GM19467 (cell line): ENCODE data around the gene OPRM1.
"Not testable (repeated sequence)": the region's sequence is repeated elsewhere in the genome, so short reads cannot be mapped to it uniquely, and the experiment has no call there.

ENCODE experiments used
- ATAC-seq: cut with Tn5 transposase; IDR thresholded peaks from one replicate; pipeline ENCODE4 v1.9.1; 2021; ENCODE audit warnings: mild to moderate bottlenecking, moderate library complexity; ENCODE audit not compliant: unreplicated experiment

OPRM1 gene

DNA sequence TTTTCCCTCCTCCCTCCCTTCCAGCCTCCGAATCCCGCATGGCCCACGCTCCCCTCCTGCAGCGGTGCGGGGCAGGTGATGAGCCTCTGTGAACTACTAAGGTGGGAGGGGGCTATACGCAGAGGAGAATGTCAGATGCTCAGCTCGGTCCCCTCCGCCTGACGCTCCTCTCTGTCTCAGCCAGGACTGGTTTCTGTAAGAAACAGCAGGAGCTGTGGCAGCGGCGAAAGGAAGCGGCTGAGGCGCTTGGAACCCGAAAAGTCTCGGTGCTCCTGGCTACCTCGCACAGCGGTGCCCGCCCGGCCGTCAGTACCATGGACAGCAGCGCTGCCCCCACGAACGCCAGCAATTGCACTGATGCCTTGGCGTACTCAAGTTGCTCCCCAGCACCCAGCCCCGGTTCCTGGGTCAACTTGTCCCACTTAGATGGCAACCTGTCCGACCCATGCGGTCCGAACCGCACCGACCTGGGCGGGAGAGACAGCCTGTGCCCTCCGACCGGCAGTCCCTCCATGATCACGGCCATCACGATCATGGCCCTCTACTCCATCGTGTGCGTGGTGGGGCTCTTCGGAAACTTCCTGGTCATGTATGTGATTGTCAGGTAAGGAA, at the start of gene OPRM1:
Gene OPRM1, plus strand, starts transcription at position 10 of the 612 bp plus-strand sequence. Its CDS starts 305 bp downstream, at position 315.
- no peak for ATAC-seq

DNA sequence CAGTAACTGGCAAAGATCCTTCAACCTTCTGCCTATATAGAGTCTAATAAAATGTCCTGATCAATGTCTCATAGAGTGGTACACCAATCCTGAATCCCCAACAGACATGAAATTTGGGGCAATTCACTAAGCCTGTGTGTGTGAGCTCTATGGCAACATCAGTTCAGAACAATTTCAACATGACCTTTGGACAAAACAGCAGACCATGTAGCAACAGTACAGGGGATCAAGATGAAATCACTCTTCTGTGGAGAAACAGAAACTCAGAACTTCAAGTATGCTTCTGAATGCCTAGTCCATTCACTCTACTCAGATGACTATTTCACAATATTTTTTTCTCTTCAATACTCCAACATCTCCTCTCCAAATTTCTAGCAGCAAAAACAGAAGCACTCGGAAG, 49.1 kb upstream of the OPRM1 start:
- no peak for ATAC-seq

DNA sequence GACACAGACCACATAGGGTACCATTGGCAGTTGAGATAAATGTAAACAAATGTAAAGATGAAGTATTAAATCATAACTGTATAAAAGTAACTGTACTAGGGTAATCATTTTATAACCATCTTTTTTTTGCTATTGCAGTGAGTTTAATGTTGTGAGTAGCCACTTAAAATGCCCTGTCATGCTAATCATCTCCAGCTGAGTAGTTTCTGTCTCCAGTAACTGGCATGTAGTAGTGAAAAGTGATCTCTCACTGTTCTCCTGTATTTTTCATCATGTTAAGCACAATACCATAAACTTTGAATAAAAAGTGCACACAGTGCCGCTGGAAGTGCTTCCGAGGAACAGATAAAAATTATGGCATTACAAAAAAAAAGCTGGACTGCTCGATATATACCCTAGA, 45.0 kb upstream of the OPRM1 start:
- no peak for ATAC-seq

DNA sequence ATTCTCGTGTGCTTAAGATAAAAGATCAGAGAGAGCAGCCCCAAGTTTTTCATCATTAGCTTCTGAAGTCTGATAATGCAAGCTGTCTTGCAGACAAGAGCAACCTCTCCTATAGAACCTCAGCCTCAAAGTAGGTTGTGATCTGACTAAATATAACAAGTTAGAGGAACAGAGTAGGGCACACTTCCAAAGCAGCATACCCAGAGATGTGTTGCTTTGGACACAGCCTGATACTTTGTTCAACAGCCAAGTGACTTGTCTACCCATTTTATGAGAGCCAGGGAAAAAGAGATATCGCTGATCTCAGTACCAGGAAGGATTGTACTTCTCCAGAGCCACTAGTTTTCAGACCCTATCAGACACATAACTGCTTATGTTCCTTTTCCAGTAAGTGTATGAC, 44.2 kb upstream of the OPRM1 start:
- no peak for ATAC-seq

DNA sequence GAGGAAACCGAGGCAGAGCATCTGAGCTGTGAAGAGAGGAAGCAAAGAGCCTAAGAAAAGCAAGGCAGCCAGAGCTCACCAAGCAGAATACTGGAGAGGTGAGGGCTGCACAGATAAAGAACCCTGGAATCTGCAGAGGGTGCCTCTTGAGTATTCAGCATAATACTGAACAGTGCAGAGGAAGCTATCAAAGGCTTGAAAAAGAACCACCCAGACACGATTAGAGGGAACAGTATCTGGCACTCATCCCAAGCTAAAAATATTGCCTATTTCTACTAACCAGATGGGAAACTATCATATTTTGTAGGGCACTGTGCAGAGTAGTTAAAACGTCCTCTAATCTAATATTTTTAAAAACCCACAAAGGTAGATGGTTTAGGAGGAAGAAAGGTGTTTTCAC, 41.8 kb upstream of the OPRM1 start:
- ATAC-seq, result no peak

DNA sequence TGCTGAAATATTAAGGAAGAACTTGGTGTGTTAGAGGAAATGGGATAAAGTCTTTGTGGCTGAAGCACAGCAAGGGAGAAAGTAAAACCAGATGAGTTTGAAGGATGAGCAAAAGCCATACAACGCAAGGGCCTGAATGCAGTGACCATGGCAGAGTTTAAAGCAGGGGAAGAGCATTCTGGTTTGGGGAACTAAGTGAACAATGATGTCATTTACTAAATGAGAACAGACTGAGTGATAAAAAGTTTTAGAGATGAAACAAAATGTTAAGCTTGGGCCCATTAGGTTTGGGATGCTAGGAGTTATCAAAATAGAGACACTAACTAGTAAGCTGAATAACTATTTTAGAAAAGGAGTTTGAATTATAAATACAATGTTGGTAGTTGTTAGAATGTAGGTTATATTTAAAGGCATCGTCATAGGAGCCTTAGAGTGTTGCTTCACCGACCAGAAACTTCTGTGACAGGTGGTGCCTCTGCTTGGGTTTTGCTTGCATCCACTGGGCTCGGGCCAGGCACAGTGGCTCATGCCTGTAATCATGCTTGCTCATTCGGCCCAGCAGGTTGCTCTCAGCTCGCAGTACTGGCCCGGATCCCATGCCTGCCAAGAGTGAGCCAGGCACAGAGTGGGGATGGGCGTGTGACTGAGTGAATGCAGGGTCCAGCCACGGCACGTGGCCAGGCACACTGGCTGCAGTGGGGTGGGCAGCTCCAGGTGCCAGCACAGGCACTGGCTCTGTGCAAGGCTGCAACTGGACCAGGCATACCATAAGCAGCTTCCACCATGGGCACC, 37.4 kb upstream of the OPRM1 start:
- no peak for ATAC-seq

DNA sequence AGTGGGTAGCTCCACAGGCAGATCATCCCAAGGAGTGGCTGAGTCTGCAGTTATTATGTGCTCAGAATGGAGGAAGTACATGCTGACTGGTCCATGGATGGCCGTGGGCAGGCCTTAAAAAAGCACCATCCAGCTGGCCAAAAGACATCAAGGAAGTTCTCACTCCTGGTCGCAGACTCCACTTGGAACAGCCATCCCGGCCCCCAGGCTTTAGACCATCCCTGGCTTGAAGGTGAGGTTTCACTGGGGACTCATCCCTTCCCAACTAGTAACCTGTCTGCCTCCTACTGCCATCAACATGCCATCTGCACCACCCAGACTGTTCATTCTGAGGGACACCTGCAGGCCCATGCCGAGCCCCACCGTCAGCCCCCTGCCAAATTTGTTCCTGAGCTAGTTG, 36.1 kb upstream of the OPRM1 start:
- ATAC-seq, result no peak

DNA sequence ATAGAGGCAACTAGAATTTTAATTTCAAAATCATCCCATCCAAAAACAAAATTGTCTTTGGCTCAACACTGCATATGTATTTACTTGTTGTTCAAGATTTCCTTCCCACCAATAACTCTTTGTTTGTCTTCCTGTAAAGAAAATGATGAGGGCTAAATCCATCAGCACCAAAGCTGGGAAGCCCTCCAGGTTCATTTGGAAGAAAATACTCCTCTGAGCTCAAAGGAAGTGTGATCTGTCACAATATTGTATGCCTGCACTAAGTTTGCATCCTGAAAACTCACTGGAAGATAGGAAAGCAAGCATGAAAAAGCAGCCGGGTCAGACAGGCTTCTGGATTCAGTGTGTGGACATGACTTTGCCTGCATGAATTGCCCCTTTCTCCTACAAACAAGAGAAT, 28.7 kb upstream of the OPRM1 start:
- no peak for ATAC-seq

DNA sequence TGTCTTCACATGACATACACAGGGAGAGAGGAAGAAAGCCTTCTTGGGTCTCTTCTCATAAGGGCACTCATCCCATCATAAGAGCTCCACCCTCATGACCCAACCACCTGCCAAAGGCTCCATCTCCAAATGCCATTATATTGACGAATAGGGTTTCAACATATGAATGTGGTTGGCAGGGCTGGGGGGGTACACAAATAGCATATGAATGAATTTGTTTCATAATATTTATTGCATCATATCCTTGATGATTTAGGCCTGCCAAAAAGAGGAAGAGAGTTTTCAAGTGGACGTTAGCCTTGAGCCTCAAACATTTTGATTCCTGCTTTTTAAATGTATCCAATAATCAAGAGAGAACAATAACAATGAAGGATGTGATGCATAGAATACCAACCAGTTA, 26.2 kb upstream of the OPRM1 start:
- ATAC-seq, result no peak

DNA sequence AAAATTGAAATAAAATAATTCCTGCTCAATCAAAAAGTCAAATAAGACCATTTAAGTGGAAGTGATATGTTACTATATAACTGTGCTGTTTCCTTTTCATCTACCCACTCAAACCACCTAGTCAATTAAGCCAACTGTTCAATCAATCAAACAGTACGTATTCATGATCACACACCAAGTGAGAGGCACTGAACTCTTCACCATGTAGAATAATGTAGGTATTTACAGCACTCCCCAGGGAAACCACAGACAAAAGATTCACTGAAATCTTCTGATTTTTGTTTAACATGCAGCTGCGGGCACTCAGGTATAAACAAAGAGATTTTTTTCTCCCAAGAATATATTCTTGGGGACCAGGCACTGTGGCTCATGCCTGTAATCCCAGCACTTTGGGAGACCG, 21.3 kb upstream of the OPRM1 start:
- no peak for ATAC-seq

DNA sequence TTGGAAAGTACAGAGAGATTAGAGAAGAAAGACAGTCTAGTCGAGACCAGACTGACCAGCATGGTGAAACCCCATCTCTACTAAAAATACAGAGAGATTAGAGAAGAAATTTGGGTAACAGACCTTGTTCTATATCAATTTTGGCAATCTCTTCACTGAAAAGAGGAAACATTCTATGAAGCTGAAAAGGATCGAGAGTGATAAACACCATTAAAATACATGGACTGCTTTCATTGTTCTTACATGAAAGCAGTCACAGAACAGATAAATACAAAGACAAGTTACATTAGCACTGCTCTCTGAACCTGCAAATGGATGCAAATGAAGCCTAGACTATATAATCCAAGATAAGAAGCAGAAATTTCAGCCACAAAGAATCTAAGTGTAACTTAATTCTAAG, 8.4 kb upstream of the OPRM1 start:
- ATAC-seq, result no peak

DNA sequence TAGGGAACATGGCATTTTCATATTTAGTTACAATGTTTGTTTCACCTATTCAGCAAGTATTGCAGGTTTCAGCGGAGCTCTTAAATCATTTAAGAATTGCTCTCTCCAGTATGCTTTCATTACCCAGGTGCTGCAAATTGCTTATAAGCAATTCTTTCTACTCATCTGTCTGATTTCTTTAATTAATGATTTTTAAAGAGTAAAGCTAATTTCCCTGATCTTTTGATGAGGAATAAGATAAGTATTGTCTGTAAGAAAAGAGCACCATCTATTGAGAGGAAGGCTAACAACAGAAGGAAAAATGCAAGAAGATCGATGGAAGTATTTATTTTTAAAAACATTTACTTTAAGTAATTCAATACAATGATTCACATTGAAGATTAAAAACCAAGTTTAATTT, 2.0 kb downstream of the OPRM1 start:
- no peak for ATAC-seq

DNA sequence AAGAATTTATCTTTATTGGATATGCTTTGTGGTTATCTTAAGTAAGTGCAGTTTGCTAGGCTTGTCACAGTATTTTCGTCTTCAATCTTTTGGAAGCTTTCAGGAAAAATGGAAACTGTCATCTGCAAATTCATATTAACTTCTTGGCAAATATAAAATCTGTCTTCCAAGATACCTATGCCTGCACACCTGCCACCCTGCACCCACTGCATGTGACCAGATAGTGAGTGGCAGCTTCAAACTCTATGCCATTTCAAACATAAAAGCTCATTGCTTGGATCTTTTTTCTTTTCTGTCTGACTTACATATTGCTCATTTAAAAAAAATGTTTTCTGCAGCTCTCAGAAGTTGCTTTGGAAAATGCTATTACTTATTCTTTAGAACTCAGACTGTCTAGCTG, 14.1 kb downstream of the OPRM1 start:
- no peak for ATAC-seq

DNA sequence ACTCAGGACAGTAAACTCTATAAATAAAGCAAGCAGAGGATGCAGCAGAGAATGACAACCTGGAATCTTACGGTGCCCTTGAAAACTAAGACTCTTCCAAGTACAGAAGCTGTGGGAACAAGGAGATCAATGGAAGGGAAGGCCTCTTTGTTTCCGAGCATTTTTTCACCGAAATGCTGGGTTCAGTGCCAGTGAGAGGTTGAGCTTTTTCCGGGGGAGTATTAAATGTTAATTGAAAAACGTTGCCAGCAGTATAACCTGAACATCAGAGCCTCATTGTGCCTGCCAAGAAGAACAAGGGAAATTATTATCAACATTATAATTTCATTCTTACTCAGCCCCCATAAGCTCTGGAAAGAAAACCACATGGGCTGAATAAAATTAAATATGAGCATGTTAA, 17.5 kb downstream of the OPRM1 start:
- no peak for ATAC-seq

DNA sequence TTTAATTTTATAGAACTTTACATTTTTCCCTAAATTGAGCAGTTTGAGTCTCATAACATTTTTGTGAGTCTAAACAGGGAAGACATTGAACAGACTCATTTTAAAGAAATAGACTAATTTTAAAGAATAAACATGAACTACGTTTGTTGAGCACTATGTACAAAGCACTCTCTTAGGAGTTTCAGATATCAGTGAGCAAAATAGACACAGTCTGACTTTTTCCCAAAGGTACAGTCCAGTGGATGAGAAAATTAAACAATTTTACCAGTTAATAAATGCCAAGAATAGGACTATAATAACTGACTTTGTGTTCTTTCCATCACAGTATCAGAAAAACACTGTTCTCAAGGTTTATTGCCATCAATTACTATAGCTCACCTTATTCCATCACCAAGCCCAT, 18.1 kb downstream of the OPRM1 start:
- ATAC-seq, result no peak

DNA sequence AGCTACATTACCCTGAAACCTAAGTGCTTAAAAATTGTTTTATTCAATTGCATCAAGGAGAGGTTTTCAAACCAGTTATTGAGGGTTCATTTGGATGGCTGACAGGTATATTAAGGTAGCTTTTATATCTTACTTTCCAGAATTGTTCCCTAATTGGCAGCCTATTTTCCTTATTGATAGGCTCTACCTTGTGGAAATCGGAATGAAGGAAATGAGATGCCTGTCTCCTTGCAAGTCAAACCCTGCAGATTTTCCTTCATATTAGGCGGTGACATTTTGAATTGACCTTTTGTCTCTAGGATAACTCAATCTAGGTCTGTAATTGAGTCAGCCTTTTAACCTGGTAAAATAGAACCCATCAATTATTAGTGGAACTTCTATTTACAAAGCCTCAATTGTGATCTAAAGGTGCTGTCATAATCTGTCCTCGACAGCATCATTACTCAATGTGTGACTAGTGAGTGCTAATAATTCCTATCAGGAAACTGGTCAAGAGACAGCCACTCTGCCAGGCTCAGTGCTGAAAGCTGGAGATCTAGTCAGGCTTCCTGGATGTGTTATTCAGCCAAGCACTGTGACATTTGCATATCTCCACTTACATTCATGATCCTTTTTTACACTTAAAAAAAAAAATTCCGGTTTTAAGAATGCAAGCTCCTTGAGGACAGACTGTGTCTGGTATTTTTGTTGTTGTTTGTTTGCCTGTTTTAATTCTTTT, 20.1 kb downstream of the OPRM1 start:
- ATAC-seq, result no peak

DNA sequence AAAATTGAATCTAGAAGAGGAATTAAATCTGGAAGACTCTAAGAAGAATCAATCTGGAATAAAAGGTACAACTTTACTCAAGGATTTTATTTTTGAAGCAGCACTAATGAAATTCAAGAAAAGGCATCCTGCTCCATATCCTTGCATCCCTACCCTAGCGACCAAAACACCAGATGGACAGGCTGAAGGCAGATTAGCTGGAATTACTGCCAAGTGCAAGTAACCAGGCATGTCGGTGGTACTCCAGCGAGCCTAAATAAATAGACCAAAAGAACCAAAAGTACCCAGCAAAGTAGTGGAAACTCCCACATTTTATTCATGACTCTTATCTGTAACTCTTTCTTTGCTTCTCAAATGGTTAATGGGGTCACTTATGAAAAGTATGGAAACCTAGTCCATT, 21.0 kb downstream of the OPRM1 start:
- ATAC-seq, result no peak

DNA sequence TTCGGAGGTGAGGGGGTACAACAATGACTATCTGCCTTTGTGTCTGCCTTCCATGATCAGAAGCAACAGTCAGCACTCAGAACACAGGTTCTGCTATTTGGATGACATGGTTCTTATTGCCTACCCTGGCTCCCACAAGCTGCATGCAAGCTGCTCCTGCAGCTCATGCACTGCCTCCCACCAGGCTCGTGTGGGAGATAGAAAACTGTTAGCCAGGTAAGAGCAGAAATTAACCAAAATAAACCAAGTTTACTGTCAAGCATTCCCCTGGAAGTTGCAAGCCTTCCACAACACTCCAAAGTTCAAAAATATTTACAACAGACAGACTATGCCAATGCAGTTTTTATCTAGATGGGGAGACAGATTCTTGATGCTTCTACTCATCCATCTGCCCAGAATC, 31.0 kb downstream of the OPRM1 start:
- ATAC-seq, result no peak

DNA sequence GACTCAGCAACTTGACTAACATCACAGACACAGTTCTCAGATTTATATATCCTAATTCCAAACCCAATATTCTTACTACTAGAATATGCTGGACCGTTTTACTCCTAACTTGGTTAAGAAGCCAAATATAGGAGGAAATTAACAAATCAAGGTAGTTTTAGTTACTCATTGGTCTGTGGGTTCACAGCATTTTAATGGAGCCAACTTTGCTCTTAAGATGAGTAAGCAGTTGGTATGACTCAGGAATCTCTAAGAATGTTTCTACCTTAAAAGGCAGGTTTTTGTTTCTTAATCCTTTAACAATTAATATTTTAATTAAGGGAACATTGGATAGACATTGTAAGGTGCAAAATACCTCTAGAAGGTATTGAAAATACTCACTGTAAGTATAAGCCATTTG, 31.6 kb downstream of the OPRM1 start:
- no peak for ATAC-seq

DNA sequence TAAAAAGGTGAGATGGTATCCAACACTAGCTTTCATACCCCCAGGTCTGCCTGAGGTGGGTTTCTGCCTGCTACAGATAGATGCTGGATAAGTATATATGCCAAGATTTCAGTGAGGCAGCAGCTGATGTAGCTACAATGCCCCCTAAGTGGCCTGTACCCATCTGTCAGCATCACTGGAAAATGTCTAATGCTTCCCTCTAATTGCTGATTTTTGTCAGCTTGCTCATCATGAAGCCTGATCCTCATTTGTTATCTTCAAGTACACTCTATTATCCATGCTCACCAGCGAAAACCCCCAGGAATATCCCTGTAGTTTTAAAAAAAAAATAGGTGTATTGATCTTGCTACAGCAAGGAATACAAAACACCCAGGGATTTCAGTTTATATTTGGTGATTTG, 32.2 kb downstream of the OPRM1 start:
- ATAC-seq, result no peak

DNA sequence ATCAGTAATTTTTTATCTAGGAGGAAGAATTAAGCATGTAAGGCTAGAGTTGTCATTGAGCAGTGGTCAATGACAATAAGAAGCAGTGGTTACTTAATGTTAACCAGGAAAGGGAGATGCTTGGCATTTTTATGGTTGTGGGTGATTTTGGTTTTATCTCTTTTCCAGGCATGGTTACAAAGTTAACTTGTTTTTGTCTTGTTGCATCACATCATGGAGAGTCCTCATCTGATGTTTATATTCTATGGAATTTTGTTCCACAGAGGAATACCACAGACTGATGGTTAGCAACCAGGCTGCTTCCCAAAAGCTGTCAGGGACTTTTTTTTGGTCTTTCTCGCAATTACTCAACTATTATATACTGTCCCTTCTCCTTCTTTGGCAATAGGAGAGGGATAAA, 32.7 kb downstream of the OPRM1 start:
- ATAC-seq, result no peak

DNA sequence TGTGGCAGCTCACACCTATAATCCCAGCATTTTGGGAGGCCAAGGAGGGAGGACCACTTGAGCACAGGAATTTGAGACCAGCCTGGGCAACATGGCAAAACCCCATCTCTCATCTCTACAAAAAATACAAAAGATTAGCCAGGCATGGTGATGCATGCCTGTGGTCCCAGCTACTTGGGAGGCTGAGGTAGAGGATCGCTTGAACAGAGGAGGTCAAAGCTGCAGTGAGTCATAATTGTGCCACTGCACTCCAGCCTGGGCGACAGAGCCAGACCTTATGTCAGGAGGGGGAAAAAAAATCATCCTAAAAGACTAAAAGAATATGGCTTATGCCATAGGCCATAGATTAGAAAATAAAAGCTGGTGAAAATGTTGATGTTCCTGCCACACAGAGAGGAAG, 39.6 kb downstream of the OPRM1 start:
- not testable (repeated sequence) for ATAC-seq
